Fibroblast of lung (primary cell): ENCODE data around the gene RAPGEF2.

ENCODE experiments used
- EZH2 ChIP-seq: IDR thresholded peaks from 2 replicates; pipeline ENCODE4 v1.5.1; 2012; ENCODE audit warnings: low read length, control low read depth, mild to moderate bottlenecking; ENCODE audit errors: missing control alignments
- TF ChIP-seq, protein P1 (sequence below), 2 donors: IDR thresholded peaks in 1 of 2; conservative IDR thresholded peaks in 1 of 2; 1 replicate in 1 of 2; 2 replicates in 1 of 2; pipeline ENCODE4 v1.5.1; 2011 to 2012; ENCODE audit warnings: low read length in 2 of 2, control low read depth in 1 of 2, inconsistent platforms in 1 of 2, low read depth in 1 of 2, mild to moderate bottlenecking in 1 of 2

DNA sequence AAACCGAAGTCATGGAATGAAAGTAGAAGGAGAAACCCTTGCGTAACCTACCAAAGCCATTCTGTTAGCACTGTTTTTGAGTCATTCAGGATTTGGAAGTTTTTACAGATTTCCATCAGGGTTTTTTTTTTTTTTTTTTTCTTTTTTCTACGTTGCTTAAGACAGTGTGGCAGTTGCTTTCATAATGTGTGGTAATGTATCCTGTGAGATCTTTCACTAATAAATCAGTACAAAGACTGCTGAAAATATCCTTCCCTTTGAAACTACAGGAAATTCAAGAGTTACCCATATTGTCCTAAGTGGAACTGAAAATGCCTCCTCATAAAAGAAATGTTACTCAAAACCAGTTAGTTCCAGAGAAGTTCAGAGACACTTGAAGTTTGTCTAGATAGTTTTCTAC lies 137.8 kb downstream of the RAPGEF2 start:
- TF ChIP-seq, protein P1, sequence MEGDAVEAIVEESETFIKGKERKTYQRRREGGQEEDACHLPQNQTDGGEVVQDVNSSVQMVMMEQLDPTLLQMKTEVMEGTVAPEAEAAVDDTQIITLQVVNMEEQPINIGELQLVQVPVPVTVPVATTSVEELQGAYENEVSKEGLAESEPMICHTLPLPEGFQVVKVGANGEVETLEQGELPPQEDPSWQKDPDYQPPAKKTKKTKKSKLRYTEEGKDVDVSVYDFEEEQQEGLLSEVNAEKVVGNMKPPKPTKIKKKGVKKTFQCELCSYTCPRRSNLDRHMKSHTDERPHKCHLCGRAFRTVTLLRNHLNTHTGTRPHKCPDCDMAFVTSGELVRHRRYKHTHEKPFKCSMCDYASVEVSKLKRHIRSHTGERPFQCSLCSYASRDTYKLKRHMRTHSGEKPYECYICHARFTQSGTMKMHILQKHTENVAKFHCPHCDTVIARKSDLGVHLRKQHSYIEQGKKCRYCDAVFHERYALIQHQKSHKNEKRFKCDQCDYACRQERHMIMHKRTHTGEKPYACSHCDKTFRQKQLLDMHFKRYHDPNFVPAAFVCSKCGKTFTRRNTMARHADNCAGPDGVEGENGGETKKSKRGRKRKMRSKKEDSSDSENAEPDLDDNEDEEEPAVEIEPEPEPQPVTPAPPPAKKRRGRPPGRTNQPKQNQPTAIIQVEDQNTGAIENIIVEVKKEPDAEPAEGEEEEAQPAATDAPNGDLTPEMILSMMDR (conservative IDR thresholded peaks at IDR 0.05 in 1 of 2, IDR thresholded peaks at IDR 0.05 in 1 of 2; ENCODE audit: low read depth in 1 of 2, low read length in 2 of 2), result no peak
- TF ChIP-seq EZH2, result no peak
